GM19193 (cell line): ENCODE data around the gene UQCRC1.

Source experiments
- POLR2A ChIP-seq: IDR thresholded peaks from 4 replicates; pipeline ENCODE4 v1.6.1; 2011; ENCODE audit not compliant: insufficient read depth, insufficient read length; ENCODE audit errors: extremely low read depth

UQCRC1 gene

GRCh38 chr3:48595526-48596121 lies 13.8 kb downstream of the UQCRC1 start:
- no peak for TF ChIP-seq POLR2A

DNA sequence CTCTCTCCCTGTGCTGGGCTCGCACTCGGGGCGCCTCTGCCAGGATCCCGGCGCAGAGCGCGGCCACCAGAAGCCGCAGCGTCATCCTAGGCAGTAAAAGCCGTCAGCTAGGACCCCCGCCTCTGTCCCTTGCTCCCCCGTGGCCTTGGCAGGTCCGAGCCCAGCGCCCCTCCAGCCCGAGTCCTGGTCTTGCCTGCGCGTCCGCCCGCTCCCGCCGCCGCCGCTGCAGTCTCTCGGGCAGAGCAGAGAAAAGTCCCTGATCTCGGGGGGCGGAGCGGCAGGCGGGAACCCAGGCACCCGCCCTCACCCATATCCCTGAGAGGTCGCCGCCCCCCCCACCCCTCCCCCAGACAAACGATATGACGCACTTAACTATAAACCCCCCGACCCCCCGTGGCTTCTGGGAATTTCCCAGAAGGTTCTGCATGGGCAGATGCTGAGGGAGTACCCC lies 14.3 kb downstream of the UQCRC1 start, which contains the start of gene COL7A1:
Gene COL7A1, minus strand, starts transcription at position 255 of the 451 bp plus-strand sequence. Its CDS starts 170 bp downstream, at position 85.
- no peak for TF ChIP-seq POLR2A

- no peak for TF ChIP-seq POLR2A
Measured at GRCh38 chr3:48594417-48595049, 14.9 kb downstream of the UQCRC1 start.

DNA sequence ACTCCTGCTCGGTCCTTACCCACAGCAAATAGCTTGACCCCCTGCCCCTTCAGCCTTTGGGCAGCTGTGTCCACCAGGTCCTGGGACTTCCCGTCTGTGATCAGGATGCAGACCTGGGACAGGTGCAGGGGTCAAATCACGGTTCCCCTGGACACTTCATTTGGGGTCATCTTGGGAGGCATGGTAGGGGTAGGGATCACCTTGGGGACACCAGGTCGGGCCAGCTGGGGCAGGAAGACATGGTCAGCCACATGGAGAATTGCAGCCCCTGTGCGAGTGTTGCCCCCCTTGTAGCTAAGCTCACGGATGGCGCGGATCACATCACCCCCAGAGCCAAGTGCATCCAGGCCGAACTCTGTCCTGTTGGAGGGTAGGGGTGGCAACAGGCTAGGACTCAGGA lies 16.1 kb downstream of the UQCRC1 start:
- no peak for TF ChIP-seq POLR2A

GRCh38 chr3:48592519-48593087 lies 16.8 kb downstream of the UQCRC1 start:
- TF ChIP-seq POLR2A, result no peak

DNA sequence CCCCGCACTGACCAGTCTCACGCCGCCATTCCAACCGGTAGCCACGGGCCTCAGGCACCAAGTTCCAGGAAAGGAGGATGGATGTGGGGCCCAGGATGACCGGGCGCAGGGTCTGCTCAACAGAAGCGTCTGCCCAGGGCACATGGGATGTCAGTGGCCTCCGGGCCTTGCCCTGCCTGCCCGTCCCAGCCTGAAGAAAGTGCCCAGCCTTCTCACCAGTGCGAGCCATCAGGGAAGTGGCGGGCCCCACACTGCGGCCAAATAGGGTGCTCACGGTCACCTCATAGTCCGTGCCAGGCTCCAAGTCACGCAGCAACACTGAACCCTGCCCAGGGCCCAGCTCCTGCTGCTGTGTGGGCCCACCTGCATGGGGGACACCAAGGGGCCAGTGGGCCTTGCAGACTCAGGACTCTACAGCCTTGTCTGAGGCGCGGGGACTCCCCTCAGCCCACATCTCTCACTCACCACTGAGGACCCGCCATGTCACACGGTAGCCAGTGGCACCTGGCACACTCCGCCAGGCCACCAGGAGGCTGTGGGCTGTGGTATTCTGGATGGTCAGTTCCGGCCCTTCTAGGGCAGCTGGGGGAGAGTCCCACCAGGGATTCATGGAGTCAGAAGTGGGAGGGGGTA lies 17.4 kb downstream of the UQCRC1 start:
- TF ChIP-seq POLR2A, result no peak

DNA sequence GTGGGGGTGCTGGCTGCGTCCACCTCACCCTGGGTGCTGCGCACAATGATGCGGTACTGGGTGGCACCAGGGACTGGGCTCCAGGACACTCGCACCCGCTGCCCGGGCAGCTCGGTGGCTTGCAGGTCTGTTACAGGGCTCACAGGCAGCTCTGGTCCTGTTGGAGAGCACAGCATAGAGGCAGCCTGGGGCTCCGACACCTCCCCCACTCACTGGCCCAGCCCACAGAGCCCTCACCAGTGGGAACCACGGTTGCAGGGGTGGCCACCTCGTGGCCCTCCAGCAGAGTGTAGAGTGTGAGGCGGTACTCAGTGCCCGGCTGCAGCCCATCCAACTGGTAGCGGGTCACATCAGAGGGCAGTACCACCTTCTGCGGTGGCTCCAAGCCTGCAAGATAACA lies 18.0 kb downstream of the UQCRC1 start:
- TF ChIP-seq POLR2A, result no peak

GRCh38 chr3:48588230-48588629 lies 21.2 kb downstream of the UQCRC1 start:
- TF ChIP-seq POLR2A, result no peak

GRCh38 chr3:48587686-48588085 lies 21.8 kb downstream of the UQCRC1 start:
- no peak for TF ChIP-seq POLR2A

DNA sequence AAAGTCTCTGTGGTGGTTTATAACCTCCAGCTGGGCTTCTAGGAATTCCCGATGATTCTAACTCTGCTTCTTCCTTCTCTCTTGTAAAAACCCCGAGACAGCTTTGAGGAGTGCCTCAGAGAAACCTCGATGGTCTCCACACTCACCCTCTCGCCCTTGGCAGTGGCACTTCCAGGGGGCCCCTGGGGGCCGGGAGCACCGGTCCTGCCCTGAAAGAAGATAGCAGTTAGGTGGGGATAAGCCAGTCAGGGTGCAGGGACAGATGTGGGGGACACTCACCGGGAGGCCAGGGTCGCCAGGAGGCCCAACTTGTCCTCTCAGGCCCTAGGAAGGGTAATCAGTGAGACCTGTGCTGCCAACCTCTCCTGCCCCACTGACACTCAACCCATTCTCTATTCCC lies 24.0 kb downstream of the UQCRC1 start:
- no peak for TF ChIP-seq POLR2A

DNA sequence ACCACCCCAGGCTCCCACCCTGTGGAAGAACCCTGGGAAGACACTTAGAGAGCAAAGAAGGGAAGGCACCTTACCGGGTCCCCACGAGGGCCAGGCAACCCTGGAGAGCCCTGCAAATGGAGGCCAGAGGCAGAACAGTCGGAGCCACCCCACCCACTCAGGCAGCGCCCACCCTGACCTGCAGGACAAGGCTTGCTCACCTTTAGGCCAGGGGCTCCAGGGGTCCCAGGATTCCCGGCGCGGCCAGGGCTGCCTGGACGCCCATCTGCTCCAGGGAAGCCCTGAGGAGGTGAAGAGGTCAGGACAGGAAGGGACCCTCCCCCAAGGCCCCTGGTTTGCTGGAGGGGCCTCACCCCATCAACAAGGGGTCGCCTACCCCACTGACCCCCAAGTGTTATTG lies 24.6 kb downstream of the UQCRC1 start:
- no peak for TF ChIP-seq POLR2A

GRCh38 chr3:48581621-48582481 lies 27.6 kb downstream of the UQCRC1 start:
- no peak for TF ChIP-seq POLR2A

DNA sequence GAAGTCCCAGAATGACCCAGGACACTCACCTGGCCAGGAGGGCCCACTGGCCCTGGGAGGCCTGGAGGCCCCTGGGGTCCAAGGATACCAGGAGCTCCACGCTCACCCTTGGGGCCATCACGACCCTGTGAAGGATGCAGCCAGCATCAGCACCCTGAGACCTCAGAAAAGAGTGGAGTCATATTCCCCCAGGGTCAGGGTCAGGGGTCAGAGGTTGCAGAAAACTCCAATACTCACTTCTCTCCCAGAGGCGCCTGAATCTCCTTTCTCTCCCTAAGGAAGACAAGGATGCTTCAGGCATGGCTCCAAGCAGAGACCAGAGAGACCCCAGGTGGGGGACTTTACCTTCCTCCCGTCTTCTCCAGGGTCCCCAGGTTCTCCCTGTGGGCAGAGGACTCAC lies 32.8 kb downstream of the UQCRC1 start:
- TF ChIP-seq POLR2A, result no peak

DNA sequence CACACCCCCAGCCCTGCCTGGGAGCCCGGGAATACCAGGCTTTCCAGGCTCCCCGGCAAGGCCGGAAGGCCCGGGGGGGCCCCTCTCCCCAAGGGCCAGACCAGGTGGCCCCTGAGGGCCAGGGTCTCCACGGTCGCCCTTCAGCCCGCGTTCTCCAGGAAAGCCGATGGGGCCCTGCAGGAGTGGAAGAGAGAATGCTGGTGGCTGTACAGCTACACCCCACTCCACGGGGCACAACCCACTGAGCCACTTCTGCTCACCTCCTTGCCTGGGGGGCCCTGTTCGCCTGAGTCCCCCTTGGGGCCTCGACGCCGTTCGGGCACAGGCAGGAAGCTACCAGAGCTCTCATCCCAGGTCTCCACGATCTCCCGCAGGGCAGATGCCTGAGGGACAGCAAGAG lies 34.1 kb downstream of the UQCRC1 start:
- no peak for TF ChIP-seq POLR2A
